ENCODE data around the gene THEM5. TPM values are rescaled to one million over a fixed set of nuclear protein-coding genes. Genes with fewer than 3 reads are reported as not detected.

The THEM5 gene
- total RNA-seq, 1 donor = not detected

DNA sequence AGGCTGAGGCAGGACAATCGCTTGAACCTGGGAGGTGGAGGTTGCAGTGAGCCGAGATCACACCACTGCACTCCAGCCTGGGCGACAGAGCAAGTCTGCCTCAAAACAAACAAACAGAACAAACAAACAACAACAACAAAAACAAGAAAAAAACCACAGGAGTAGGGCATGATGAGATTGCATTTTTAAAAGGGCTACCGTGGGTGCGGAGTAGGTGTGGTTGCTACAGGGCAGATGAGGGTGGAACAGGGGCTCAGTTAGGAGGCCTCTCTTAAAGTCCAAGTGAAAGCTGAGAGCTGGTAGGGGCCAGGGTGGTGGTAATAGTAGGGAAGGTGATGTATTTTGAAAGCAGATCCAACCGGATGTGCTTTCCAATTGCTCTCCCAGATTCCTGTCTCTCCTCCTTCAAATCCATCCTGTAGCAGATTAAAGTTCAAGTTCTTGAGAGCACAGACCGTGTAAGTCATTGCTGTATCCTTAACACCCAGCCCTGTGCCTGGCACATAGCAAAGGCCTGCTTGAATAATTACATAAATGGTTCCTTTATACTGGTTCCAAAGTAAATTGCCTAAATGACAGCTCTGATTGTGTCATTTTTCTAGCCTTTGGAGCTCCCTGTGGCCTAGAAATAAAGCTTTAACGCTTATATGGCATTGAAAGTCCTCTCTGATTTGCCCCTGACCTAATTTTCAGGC lies 44.1 kb downstream of the THEM5 start:
- no peak for DNase-seq (ENCODE audit: low read depth)
- TF ChIP-seq, protein P1, sequence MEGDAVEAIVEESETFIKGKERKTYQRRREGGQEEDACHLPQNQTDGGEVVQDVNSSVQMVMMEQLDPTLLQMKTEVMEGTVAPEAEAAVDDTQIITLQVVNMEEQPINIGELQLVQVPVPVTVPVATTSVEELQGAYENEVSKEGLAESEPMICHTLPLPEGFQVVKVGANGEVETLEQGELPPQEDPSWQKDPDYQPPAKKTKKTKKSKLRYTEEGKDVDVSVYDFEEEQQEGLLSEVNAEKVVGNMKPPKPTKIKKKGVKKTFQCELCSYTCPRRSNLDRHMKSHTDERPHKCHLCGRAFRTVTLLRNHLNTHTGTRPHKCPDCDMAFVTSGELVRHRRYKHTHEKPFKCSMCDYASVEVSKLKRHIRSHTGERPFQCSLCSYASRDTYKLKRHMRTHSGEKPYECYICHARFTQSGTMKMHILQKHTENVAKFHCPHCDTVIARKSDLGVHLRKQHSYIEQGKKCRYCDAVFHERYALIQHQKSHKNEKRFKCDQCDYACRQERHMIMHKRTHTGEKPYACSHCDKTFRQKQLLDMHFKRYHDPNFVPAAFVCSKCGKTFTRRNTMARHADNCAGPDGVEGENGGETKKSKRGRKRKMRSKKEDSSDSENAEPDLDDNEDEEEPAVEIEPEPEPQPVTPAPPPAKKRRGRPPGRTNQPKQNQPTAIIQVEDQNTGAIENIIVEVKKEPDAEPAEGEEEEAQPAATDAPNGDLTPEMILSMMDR (IDR thresholded peaks at IDR 0.05; ENCODE audit: insufficient read depth, low read depth, low read length) = no peak
- H3K4me3 ChIP-seq (ENCODE audit: low read depth, low read length) = no peak overlapping the region

DNA sequence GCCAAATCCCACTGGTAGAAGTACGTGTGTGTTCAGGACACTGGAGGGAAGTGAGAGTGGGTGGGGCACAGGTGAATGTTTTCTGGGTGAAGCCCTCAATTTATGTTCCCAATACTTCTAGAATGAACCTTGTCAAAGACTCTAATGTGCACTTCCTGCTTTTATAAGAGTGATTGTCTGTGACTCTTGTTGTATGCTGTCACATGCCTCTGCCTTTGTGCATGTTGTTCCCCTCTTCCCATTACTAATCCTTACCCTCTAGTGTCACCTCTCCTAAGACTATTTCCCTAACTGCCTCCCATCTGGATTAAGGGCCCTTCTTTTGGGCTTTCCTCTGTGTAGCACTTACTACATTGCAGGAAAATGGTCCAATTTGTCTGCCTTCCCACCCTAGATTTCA lies 45.7 kb downstream of the THEM5 start:
- TF ChIP-seq, protein P1 (IDR thresholded peaks at IDR 0.05; ENCODE audit: insufficient read depth, low read depth, low read length) = no peak

DNA sequence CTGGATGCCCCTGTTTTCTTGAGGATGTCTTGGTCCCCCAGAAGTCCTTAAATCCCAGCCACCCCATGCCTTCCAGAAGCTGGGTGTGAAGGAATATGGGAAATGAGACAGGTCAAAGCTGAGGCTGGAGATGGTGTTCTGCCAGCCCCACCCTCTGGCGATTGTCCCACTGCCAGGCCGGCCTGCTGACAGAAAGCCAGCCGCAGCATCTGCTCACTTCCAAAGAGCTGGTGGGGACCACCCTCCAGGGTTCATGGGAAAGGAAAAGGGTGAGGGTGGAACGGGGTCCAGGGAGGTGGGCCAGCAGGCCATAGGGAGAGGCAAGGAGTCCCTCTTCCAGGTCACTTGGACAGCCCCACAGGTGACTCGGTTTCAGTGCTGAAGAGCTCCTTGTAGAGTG lies 46.4 kb downstream of the THEM5 start:
- TF ChIP-seq, protein P1 (IDR thresholded peaks at IDR 0.05; ENCODE audit: insufficient read depth, low read depth, low read length) = no peak
- no peak overlapping the region for H3K4me3 ChIP-seq (ENCODE audit: low read depth, low read length)
- DNase-seq (ENCODE audit: low read depth) = no peak

More for the DNA sequence above, 45.7 kb downstream of the THEM5 start:
- H3K4me3 ChIP-seq (ENCODE audit: low read depth, low read length) = no peak overlapping the region
- DNase-seq (ENCODE audit: low read depth) = no peak

DNA sequence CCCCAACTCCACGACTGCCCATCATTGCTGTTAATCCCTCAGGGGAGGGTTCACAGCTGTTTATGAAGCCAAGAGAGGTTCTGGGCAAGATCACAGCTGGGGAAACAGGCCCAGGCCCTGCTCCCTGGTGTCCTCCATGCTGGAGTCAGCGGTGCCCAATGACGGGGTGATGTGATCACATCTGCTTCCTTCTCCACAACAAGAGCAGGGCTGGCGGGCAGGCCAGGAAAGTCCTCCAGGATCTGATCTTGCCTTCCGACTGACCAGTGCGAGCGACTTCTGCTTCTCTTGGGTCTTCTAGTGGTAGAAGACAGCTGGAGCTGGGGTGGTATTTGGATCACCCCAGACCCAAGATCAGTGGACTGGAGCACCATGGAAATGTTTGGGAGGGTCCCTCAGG lies 47.3 kb downstream of the THEM5 start:
- H3K4me3 ChIP-seq (ENCODE audit: low read depth, low read length) = no peak overlapping the region
- TF ChIP-seq, protein P1 (IDR thresholded peaks at IDR 0.05; ENCODE audit: insufficient read depth, low read depth, low read length) = no peak
- no peak for DNase-seq (ENCODE audit: low read depth)

DNA sequence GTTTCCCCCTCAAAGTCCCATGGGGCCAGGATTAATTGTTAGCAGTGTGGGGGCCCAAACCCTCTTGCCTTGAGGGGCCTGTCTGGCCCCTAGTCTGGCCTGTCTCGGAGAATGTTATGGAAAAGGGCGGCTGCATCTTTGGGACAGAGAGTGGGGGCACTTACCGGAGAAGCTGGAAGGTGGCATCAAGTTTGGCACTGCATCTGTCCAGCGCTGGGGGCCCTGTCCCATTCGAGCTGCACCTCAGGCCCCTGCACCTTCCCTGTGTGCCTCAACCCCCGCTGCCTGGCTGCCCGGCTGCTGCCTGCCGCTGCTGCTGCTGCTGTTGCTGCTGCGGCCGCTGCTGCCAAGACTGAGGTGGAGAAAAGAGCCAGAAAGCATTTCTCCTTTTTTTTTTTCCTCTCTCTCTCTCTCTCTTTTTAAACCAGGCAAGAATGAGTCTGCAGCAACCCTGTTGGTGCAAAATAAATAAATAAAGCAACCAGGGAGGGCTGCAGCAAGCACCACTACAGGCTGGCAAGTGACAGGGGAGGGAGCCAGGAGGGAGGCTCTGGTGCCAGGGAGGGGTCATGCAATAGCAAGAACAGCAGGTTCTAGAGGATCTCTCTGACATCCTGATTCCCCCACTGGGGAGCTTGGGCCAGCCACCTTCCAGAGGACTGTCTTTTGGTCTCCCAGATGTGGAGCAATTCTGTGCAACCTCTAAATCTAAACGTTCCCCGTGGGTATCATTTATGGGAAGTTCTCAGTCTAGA lies 48.3 kb downstream of the THEM5 start, which contains the start of gene LINGO4:
Gene LINGO4 (minus strand): TSS at position 354 of the 755 bp plus-strand sequence. CDS start 2,715 bp downstream, outside the sequence.
- no peak within 1 kb of the TSS for H3K4me3 ChIP-seq (ENCODE audit: low read depth, low read length)
- TF ChIP-seq, protein P1 (IDR thresholded peaks at IDR 0.05; ENCODE audit: insufficient read depth, low read depth, low read length) = no peak

DNA sequence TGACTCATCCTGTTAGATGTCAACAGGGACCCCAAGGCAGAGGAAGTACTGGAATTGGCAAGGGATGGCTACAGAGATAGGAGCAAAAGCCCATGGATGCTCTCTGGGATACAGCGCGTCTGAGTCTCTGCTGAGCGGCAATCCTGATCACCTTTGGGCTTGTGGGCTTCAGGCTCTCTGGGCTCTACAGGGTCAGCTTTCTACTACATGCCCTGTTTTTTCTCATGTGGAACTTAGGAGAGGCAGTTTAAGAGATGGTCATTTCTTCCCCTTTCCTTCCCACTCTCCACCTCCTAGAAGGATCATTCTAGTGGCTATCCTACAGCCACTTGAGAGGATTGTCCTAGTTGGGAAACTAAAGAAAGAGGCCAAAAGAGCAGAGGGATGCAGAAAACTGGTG lies 49.6 kb downstream of the THEM5 start:
- TF ChIP-seq, protein P1 (IDR thresholded peaks at IDR 0.05; ENCODE audit: insufficient read depth, low read depth, low read length) = no peak
- H3K4me3 ChIP-seq (ENCODE audit: low read depth, low read length) = no peak overlapping the region
- DNase-seq (ENCODE audit: low read depth) = no peak

More for the DNA sequence above, 48.3 kb downstream of the THEM5 start, which contains the start of gene LINGO4:
- DNase-seq (ENCODE audit: low read depth) = no peak
